Measurements from ENCODE around the gene APOA1. TPM values are rescaled to one million over a fixed set of nuclear protein-coding genes. Genes with fewer than 3 reads are reported as not detected.

The APOA1 gene
- total and polyA plus RNA-seq, 7 donors = 0.30 to 4.9 (median 0.45) TPM; not detected in 1

DNA sequence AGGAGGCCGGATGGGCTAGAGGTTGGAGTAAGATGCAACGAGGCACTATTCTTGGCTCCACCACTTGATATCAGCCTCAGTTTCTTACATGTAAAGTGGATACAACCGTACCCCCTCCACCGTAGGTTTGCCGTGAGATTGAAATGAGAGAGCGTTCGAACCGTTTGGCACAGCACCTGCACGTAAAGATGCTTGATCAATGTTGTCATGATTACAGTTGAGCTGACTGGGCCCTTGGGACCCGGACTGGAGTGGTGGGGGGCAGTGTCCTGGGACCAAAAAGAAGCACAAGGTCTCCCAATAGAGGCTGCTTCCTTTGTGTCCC is 4.0 kb downstream of the APOA1 start:
- Histone ChIP-seq H3K36me3 (ENCODE audit: insufficient read depth in 1 of 2, low read depth in 1 of 2) (no peaks in the 10 kb centered on the region), H3K27me3 (ENCODE audit: insufficient read depth in 3 of 3, low read length in 2 of 3) (no peaks in the 10 kb centered on the region), H3K27ac (no peak overlapping the region), H3K9me3 (no peaks in the 10 kb centered on the region), H3K4me1 (peaks cover 9% of the 10 kb centered on the region), H3K4me3 (no peak overlapping the region)
- TF ChIP-seq, protein P1, sequence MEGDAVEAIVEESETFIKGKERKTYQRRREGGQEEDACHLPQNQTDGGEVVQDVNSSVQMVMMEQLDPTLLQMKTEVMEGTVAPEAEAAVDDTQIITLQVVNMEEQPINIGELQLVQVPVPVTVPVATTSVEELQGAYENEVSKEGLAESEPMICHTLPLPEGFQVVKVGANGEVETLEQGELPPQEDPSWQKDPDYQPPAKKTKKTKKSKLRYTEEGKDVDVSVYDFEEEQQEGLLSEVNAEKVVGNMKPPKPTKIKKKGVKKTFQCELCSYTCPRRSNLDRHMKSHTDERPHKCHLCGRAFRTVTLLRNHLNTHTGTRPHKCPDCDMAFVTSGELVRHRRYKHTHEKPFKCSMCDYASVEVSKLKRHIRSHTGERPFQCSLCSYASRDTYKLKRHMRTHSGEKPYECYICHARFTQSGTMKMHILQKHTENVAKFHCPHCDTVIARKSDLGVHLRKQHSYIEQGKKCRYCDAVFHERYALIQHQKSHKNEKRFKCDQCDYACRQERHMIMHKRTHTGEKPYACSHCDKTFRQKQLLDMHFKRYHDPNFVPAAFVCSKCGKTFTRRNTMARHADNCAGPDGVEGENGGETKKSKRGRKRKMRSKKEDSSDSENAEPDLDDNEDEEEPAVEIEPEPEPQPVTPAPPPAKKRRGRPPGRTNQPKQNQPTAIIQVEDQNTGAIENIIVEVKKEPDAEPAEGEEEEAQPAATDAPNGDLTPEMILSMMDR (IDR thresholded peaks at IDR 0.05) = no peak
- ATAC-seq (no peak), DNase-seq (peak in 1 of 2 donors; percentile 39)
- intact Hi-C loops (cut with DNase I) = no loop called here
- 90 to 95% (median 92%) methylated on average over 10 of the region's 10 CpGs for WGBS, 3 donors

DNA sequence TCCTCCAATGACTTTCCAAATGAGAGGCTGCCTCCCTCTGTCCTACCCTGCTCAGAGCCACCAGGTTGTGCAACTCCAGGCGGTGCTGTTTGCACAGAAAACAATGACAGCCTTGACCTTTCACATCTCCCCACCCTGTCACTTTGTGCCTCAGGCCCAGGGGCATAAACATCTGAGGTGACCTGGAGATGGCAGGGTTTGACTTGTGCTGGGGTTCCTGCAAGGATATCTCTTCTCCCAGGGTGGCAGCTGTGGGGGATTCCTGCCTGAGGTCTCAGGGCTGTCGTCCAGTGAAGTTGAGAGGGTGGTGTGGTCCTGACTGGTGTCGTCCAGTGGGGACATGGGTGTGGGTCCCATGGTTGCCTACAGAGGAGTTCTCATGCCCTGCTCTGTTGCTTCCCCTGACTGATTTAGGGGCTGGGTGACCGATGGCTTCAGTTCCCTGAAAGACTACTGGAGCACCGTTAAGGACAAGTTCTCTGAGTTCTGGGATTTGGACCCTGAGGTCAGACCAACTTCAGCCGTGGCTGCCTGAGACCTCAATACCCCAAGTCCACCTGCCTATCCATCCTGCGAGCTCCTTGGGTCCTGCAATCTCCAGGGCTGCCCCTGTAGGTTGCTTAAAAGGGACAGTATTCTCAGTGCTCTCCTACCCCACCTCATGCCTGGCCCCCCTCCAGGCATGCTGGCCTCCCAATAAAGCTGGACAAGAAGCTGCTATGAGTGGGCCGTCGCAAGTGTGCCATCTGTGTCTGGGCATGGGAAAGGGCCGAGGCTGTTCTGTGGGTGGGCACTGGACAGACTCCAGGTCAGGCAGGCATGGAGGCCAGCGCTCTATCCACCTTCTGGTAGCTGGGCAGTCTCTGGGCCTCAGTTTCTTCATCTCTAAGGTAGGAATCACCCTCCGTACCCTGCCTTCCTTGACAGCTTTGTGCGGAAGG is 4.8 kb downstream of the APOA1 start:
- TF ChIP-seq, protein P1 (IDR thresholded peaks at IDR 0.05) = no peak
- DNase-seq (no peak), ATAC-seq (no peak)
- H3K4me1 ChIP-seq = peaks cover 9% of the 10 kb centered on the region
- H3K27ac ChIP-seq = no peak overlapping the region
- no peaks in the 10 kb centered on the region for H3K36me3 ChIP-seq (ENCODE audit: insufficient read depth in 1 of 2, low read depth in 1 of 2)
- no peak overlapping the region for H3K4me3 ChIP-seq
- WGBS, 3 donors = 70 to 83% (median 70%) methylated on average over 12 to 13 of the region's 13 CpGs
- intact Hi-C loops (cut with DNase I) = no loop called here
- H3K27me3 ChIP-seq (ENCODE audit: insufficient read depth in 3 of 3, low read length in 2 of 3) = no peaks in the 10 kb centered on the region
- no peaks in the 10 kb centered on the region for H3K9me3 ChIP-seq

DNA sequence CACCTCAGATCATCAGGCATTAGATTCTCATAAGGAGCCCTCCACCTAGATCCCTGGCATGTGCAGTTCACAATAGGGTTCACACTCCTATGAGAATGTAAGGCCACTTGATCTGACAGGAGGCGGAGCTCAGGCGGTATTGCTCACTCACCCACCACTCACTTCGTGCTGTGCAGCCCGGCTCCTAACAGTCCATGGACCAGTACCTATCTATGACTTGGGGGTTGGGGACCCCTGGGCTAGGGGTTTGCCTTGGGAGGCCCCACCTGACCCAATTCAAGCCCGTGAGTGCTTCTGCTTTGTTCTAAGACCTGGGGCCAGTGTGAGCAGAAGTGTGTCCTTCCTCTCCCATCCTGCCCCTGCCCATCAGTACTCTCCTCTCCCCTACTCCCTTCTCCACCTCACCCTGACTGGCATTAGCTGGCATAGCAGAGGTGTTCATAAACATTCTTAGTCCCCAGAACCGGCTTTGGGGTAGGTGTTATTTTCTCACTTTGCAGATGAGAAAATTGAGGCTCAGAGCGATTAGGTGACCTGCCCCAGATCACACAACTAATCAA is 5.6 kb downstream of the APOA1 start:
- Histone ChIP-seq H3K36me3 (ENCODE audit: insufficient read depth in 1 of 2, low read depth in 1 of 2) (no peaks in the 10 kb centered on the region), H3K4me3 (no peak overlapping the region), H3K4me1 (peaks cover 9% of the 10 kb centered on the region), H3K27ac (no peak overlapping the region), H3K9me3 (no peaks in the 10 kb centered on the region), H3K27me3 (ENCODE audit: insufficient read depth in 3 of 3, low read length in 2 of 3) (no peaks in the 10 kb centered on the region)
- TF ChIP-seq, protein P1 (IDR thresholded peaks at IDR 0.05) = no peak
- intact Hi-C loops (cut with DNase I) = no loop called here
- ATAC-seq = no peak
- no peak for DNase-seq
- 92 to 95% (median 93%) methylated on average over 7 of the region's 7 CpGs for WGBS, 3 donors

DNA sequence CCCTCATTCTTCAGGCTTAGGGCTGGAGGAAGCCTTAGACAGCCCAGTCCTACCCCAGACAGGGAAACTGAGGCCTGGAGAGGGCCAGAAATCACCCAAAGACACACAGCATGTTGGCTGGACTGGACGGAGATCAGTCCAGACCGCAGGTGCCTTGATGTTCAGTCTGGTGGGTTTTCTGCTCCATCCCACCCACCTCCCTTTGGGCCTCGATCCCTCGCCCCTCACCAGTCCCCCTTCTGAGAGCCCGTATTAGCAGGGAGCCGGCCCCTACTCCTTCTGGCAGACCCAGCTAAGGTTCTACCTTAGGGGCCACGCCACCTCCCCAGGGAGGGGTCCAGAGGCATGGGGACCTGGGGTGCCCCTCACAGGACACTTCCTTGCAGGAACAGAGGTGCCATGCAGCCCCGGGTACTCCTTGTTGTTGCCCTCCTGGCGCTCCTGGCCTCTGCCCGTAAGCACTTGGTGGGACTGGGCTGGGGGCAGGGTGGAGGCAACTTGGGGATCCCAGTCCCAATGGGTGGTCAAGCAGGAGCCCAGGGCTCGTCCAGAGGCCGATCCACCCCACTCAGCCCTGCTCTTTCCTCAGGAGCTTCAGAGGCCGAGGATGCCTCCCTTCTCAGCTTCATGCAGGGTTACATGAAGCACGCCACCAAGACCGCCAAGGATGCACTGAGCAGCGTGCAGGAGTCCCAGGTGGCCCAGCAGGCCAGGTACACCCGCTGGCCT is 7.1 kb downstream of the APOA1 start:
- intact Hi-C loops (cut with DNase I) = no loop called here
- DNase-seq = no peak
- whole genome bisulfite sequencing, 3 donors = 94 to 95% (median 94%) methylated on average over 13 to 17 of the region's 17 CpGs
- H3K9me3 ChIP-seq = no peaks in the 10 kb centered on the region
- H3K4me1 ChIP-seq = peaks cover 4% of the 10 kb centered on the region
- TF ChIP-seq, protein P1 (IDR thresholded peaks at IDR 0.05) = no peak
- ATAC-seq = no peak
- no peak overlapping the region for H3K27ac ChIP-seq
- H3K36me3 ChIP-seq (ENCODE audit: insufficient read depth in 1 of 2, low read depth in 1 of 2) = no peaks in the 10 kb centered on the region
- H3K27me3 ChIP-seq (ENCODE audit: insufficient read depth in 3 of 3, low read length in 2 of 3) = no peaks in the 10 kb centered on the region
- no peak overlapping the region for H3K4me3 ChIP-seq
